HEK293 (cell line): ENCODE measurements around the gene ST7.

ENCODE experiments used
- CTCF ChIA-PET: fragments of 350-600 bp; formaldehyde crosslinking; extraction: SDS; loops from one replicate; lab custom pipeline; 2021; ENCODE audit warnings: antibody characterized with exemption; lab: Yijun Ruan, JAX
- POLR2A ChIA-PET: fragments of 300-600 bp; formaldehyde crosslinking; extraction: SDS; loops from one replicate; lab custom pipeline; 2020; ENCODE audit warnings: antibody characterized with exemption, inconsistent platforms; lab: Yijun Ruan, JAX
- H3K27ac ChIP-seq: fragments of 200-500 bp; sonication (Bioruptor generic); 2 replicates; pipeline ENCODE4 v1.5.1; 2014; ENCODE audit warnings: low read depth, low read length, control low read depth, inconsistent platforms; ENCODE audit errors: extremely low read depth
- H3K36me3 ChIP-seq, 2 experiments: fragments of 200-500 bp in 1 of 2; sonication (Bioruptor generic) in 1 of 2; 1 replicate in 1 of 2; 2 replicates in 1 of 2; pipeline ENCODE4 v1.5.1; 2014 to 2017; ENCODE audit warnings: inconsistent platforms in 2 of 2, low read length in 2 of 2; ENCODE audit not compliant: control insufficient read depth in 2 of 2, insufficient read depth in 1 of 2
- H3K4me1 ChIP-seq: fragments of 200-500 bp; sonication (Bioruptor generic); 2 replicates; pipeline ENCODE4 v1.5.1; 2014; ENCODE audit warnings: mild to moderate bottlenecking, low read length, inconsistent platforms; ENCODE audit not compliant: control insufficient read depth, insufficient read depth
- H3K4me3 ChIP-seq: 2 replicates; pipeline ENCODE4 v1.5.1; 2011; ENCODE audit warnings: low read depth, mild to moderate bottlenecking, control low read depth, low read length, moderate library complexity
- H3K9me3 ChIP-seq: fragments of 200-500 bp; sonication (Bioruptor generic); 2 replicates; pipeline ENCODE4 v1.5.1; 2014; ENCODE audit warnings: low read depth, low read length, inconsistent platforms; ENCODE audit not compliant: control insufficient read depth, insufficient read depth
- FEZF1 ChIP-seq: fragments of 450-650 bp; formaldehyde crosslinking; IDR thresholded peaks from 2 replicates; pipeline ENCODE4 v1.5.1; 2016; ENCODE audit warnings: missing biosample characterization, missing genetic modification characterization
- GLI4 ChIP-seq: fragments of 450-650 bp; formaldehyde crosslinking; IDR thresholded peaks from 2 replicates; pipeline ENCODE4 v1.5.1; 2016; ENCODE audit warnings: missing biosample characterization, missing genetic modification characterization
- KLF1 ChIP-seq: fragments of 450-650 bp; formaldehyde crosslinking; IDR thresholded peaks from 2 replicates; pipeline ENCODE4 v1.5.1; 2016; ENCODE audit warnings: missing biosample characterization, missing genetic modification characterization
- KLF17 ChIP-seq: fragments of 450-650 bp; formaldehyde crosslinking; IDR thresholded peaks from 2 replicates; pipeline ENCODE4 v1.5.1; 2016; ENCODE audit warnings: missing biosample characterization, missing genetic modification characterization
- MZF1 ChIP-seq: fragments of 450-650 bp; formaldehyde crosslinking; IDR thresholded peaks from 2 replicates; pipeline ENCODE4 v1.5.1; 2017; ENCODE audit warnings: missing biosample characterization, missing genetic modification characterization, borderline replicate concordance
- PRDM1 ChIP-seq: fragments of 450-650 bp; formaldehyde crosslinking; IDR thresholded peaks from 2 replicates; pipeline ENCODE4; 2016; ENCODE audit warnings: missing biosample characterization, missing genetic modification characterization
- RBAK ChIP-seq: fragments of 450-650 bp; formaldehyde crosslinking; IDR thresholded peaks from 2 replicates; pipeline ENCODE4 v1.5.1; 2016; ENCODE audit warnings: missing biosample characterization, missing genetic modification characterization
- SP2 ChIP-seq: fragments of 450-650 bp; formaldehyde crosslinking; IDR thresholded peaks from 2 replicates; pipeline ENCODE4 v1.5.1; 2016; ENCODE audit warnings: missing biosample characterization, missing genetic modification characterization
- SP7 ChIP-seq: fragments of 450-650 bp; formaldehyde crosslinking; IDR thresholded peaks from 2 replicates; pipeline ENCODE4 v1.5.1; 2016; ENCODE audit warnings: missing biosample characterization, missing genetic modification characterization
- ZFP69B ChIP-seq: fragments of 450-650 bp; formaldehyde crosslinking; IDR thresholded peaks from 2 replicates; pipeline ENCODE4 v1.5.1; 2016; ENCODE audit warnings: missing biosample characterization, missing genetic modification characterization
- ZNF140 ChIP-seq: fragments of 450-650 bp; formaldehyde crosslinking; IDR thresholded peaks from 2 replicates; pipeline ENCODE4 v1.5.1; 2016; ENCODE audit warnings: missing biosample characterization, missing genetic modification characterization
- ZNF155 ChIP-seq: fragments of 450-650 bp; formaldehyde crosslinking; IDR thresholded peaks from 2 replicates; pipeline ENCODE4 v1.5.1; 2016; ENCODE audit warnings: missing biosample characterization, missing genetic modification characterization
- ZNF157 ChIP-seq: fragments of 450-650 bp; formaldehyde crosslinking; IDR thresholded peaks from 2 replicates; pipeline ENCODE4 v1.5.1; 2016; ENCODE audit warnings: missing biosample characterization, missing genetic modification characterization
- ZNF239 ChIP-seq: fragments of 450-650 bp; formaldehyde crosslinking; IDR thresholded peaks from 2 replicates; pipeline ENCODE4 v1.5.1; 2016; ENCODE audit warnings: missing biosample characterization, missing genetic modification characterization
- ZNF292 ChIP-seq: fragments of 450-650 bp; formaldehyde crosslinking; IDR thresholded peaks from 2 replicates; pipeline ENCODE4 v1.5.1; 2016; ENCODE audit warnings: low read depth, missing biosample characterization, missing genetic modification characterization, borderline replicate concordance
- ZNF404 ChIP-seq: fragments of 450-650 bp; formaldehyde crosslinking; IDR thresholded peaks from 2 replicates; pipeline ENCODE4 v1.5.1; 2017; ENCODE audit warnings: missing biosample characterization, missing genetic modification characterization
- ZNF423 ChIP-seq: fragments of 450-650 bp; formaldehyde crosslinking; IDR thresholded peaks from 2 replicates; pipeline ENCODE4 v1.5.1; 2016; ENCODE audit warnings: missing biosample characterization, missing genetic modification characterization
- ZNF48 ChIP-seq: fragments of 450-650 bp; formaldehyde crosslinking; IDR thresholded peaks from 2 replicates; pipeline ENCODE4 v1.5.1; 2016; ENCODE audit warnings: missing biosample characterization, missing genetic modification characterization
- ZNF501 ChIP-seq: fragments of 450-650 bp; formaldehyde crosslinking; IDR thresholded peaks from 2 replicates; pipeline ENCODE4 v1.5.1; 2016; ENCODE audit warnings: missing biosample characterization, missing genetic modification characterization
- ZNF596 ChIP-seq: fragments of 450-650 bp; IDR thresholded peaks from 2 replicates; pipeline ENCODE4 v1.5.0; 2018; ENCODE audit warnings: missing biosample characterization, mild to moderate bottlenecking, missing genetic modification characterization, moderate library complexity
- ZNF660 ChIP-seq: fragments of 450-650 bp; IDR thresholded peaks from 2 replicates; pipeline ENCODE4 v1.5.1; 2018; ENCODE audit warnings: missing biosample characterization, mild to moderate bottlenecking, missing genetic modification characterization
- ZNF701 ChIP-seq: fragments of 450-650 bp; formaldehyde crosslinking; IDR thresholded peaks from 2 replicates; pipeline ENCODE4 v1.5.1; 2016; ENCODE audit warnings: missing biosample characterization, missing genetic modification characterization
- ZNF747 ChIP-seq: fragments of 450-650 bp; formaldehyde crosslinking; IDR thresholded peaks from 2 replicates; pipeline ENCODE4 v1.5.1; 2016; ENCODE audit warnings: missing biosample characterization, missing genetic modification characterization
- ZNF837 ChIP-seq: fragments of 450-650 bp; formaldehyde crosslinking; IDR thresholded peaks from 2 replicates; pipeline ENCODE4 v1.5.1; 2016; ENCODE audit warnings: missing biosample characterization, missing genetic modification characterization
- ZSCAN30 ChIP-seq: fragments of 450-650 bp; IDR thresholded peaks from 2 replicates; pipeline ENCODE4 v1.5.1; 2018; ENCODE audit warnings: missing biosample characterization, mild to moderate bottlenecking, missing genetic modification characterization, moderate library complexity

ST7 gene

GRCh38 chr7:116953372-116953905 is at the start of gene ST7 (continued):
- peak; percentile 45; the same call in 1 of the 2 replicates for TF ChIP-seq ZNF660 (tag by site-specific recombination)
- no peak for TF ChIP-seq KLF1
- TF ChIP-seq KLF17 (tag by site-specific recombination) = 0 out of 2 replicates have a peak, but pooled peaks have one; percentile 19
- TF ChIP-seq MZF1 = no peak
- no peak for TF ChIP-seq ZNF157 (tag by site-specific recombination)
- no peak for TF ChIP-seq ZNF596 (tag by site-specific recombination)
- TF ChIP-seq ZNF239 = 0 out of 2 replicates have a peak, but pooled peaks have one; percentile 24
- peak; percentile 45; the same call in 1 of the 2 replicates for TF ChIP-seq SP7
- TF ChIP-seq ZFP69B (tag by site-specific recombination) = peak; percentile 42; the same call in 1 of the 2 replicates

- peaks cover 17 to 46% of the 10 kb centered on the region in 2 experiments; a peak in 2 of 3 replicates for H3K36me3 ChIP-seq
- CTCF ChIA-PET = interaction anchor here (1.0 kb wide), 1 partner anchor 24 kb away, joined by 4 read pairs; no protein-coding TSS in a partner anchor
- POLR2A ChIA-PET = no interaction called here
Measured at GRCh38 chr7:116906391-116906790, 46.9 kb upstream of the ST7 start.

DNA sequence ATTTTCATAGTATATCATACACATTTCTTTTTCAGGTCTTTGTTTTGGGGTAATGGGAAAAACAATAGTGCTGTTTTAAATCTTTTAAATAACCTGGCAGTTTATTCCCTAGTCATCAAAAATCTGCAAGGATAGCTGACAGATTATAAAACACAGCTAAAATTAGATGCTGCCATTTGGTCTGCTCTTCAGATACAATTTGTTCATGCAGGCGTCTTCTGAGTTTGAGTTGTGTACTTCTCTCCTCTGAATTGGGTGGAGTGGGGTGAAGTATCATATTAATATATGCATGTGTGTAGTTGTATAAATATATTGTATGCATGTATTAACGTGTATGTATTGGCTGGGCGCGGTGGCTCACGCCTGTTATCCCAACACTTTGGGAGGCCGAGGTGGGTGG is 42.9 kb upstream of the ST7 start:
- H3K4me3 ChIP-seq = no peak overlapping the region
- TF ChIP-seq GLI4 (tag by site-specific recombination) = no peak
- TF ChIP-seq ZNF837 = no peak
- TF ChIP-seq ZNF701 = no peak
- no peak for TF ChIP-seq ZNF155 (tag by site-specific recombination)
- H3K9me3 ChIP-seq = no peaks in the 10 kb centered on the region
- H3K27ac ChIP-seq = no peak overlapping the region
- ChIA-PET POLR2A (no interaction called here), CTCF (interaction anchor here (0.8 kb wide), 1 partner anchor 9 kb away, joined by 3 read pairs; no protein-coding TSS in a partner anchor)
- no peaks in the 10 kb centered on the region for H3K4me1 ChIP-seq
- peaks cover 35 to 58% of the 10 kb centered on the region in 2 experiments for H3K36me3 ChIP-seq

More at GRCh38 chr7:116906391-116906790, 46.9 kb upstream of the ST7 start:
- no peak overlapping the region for H3K27ac ChIP-seq
- no peaks in the 10 kb centered on the region for H3K4me1 ChIP-seq
- H3K9me3 ChIP-seq = no peaks in the 10 kb centered on the region
- TF ChIP-seq ZNF404 (tag by site-specific recombination) (no peak), ZNF423 (no peak), ZNF501 (tag by site-specific recombination) (no peak), ZNF292 (tag by site-specific recombination) (no peak), PRDM1 (tag by site-specific recombination) (no peak), FEZF1 (tag by site-specific recombination) (no peak), ZNF140 (tag by site-specific recombination) (no peak), ZNF48 (tag by site-specific recombination) (no peak), SP2 (no peak), ZNF747 (tag by site-specific recombination) (no peak), RBAK (no peak), ZSCAN30 (tag by site-specific recombination) (no peak)
- no peak overlapping the region for H3K4me3 ChIP-seq
